Keratinocyte (primary cell): ENCODE results near the gene TAC1. TPM values are rescaled to one million over a fixed set of nuclear protein-coding genes. Genes with fewer than 3 reads are reported as not detected.

Experiments used
- DNase-seq: peaks from one replicate; pipeline ENCODE4 v3.0.0-alpha.2; 2011; ENCODE audit warnings: low read depth, missing footprints, low spot score
- FAIRE-seq: peaks from 2 replicates; lab custom pipeline; 2011; peaks lifted over from hg19 to GRCh38; lab: Jason Lieb, UNC
- H2AFZ ChIP-seq: 2 replicates; pipeline ENCODE4 v1.6.0; 2012; ENCODE audit warnings: low read length, control low read depth, inconsistent platforms; ENCODE audit not compliant: control insufficient read depth
- H3K27ac ChIP-seq: 2 replicates; pipeline ENCODE4 v1.5.1; 2011; ENCODE audit warnings: low read length; ENCODE audit not compliant: control insufficient read depth, insufficient read depth
- H3K27me3 ChIP-seq: 3 replicates; pipeline ENCODE4 v1.6.0; 2011; ENCODE audit warnings: low read length; ENCODE audit not compliant: control insufficient read depth, insufficient read depth; ENCODE audit errors: extremely low read depth
- H3K36me3 ChIP-seq, 2 experiments: 2 replicates in 1 of 2; 3 replicates in 1 of 2; pipeline ENCODE4 v1.5.1; 2011; ENCODE audit warnings: low read length in 2 of 2, mild to moderate bottlenecking in 1 of 2; ENCODE audit not compliant: control insufficient read depth in 2 of 2, insufficient read depth in 2 of 2; ENCODE audit errors: extremely low read depth in 1 of 2
- H3K4me1 ChIP-seq: 3 replicates; pipeline ENCODE4 v1.5.1; 2011; ENCODE audit warnings: low read length; ENCODE audit not compliant: control insufficient read depth, insufficient read depth; ENCODE audit errors: extremely low read depth
- H3K4me2 ChIP-seq: 3 replicates; pipeline ENCODE4 v1.6.0; 2011; ENCODE audit warnings: low read depth, low read length; ENCODE audit not compliant: control insufficient read depth, insufficient read depth; ENCODE audit errors: extremely low read depth
- H3K4me3 ChIP-seq, 3 experiments: fragments of 200-600 bp in 1 of 3; sonication (generic) in 1 of 3; 2 replicates in 2 of 3; 3 replicates in 1 of 3; pipeline ENCODE4 v1.5.1; 2011 to 2016; ENCODE audit warnings: low read length in 3 of 3, mild to moderate bottlenecking in 3 of 3, control low read depth in 2 of 3, inconsistent platforms in 1 of 3, low read depth in 1 of 3, mixed read lengths in 1 of 3, mixed run types in 1 of 3, moderate library complexity in 1 of 3; ENCODE audit not compliant: control insufficient read depth in 2 of 3, insufficient read depth in 2 of 3; ENCODE audit errors: extremely low read depth in 1 of 3
- H3K79me2 ChIP-seq: 2 replicates; pipeline ENCODE4 v1.6.0; 2012; ENCODE audit warnings: low read length; ENCODE audit not compliant: control insufficient read depth, insufficient read depth
- H3K9ac ChIP-seq: 3 replicates; pipeline ENCODE4 v1.6.0; 2011; ENCODE audit warnings: low read length; ENCODE audit not compliant: control insufficient read depth, insufficient read depth; ENCODE audit errors: extremely low read depth
- H3K9me1 ChIP-seq: 3 replicates; pipeline ENCODE4 v1.6.0; 2011; ENCODE audit warnings: low read length; ENCODE audit not compliant: control insufficient read depth, insufficient read depth; ENCODE audit errors: extremely low read depth
- H3K9me3 ChIP-seq: 2 replicates; pipeline ENCODE4 v1.5.1; 2012; ENCODE audit warnings: low read depth, low read length; ENCODE audit not compliant: control insufficient read depth
- H4K20me1 ChIP-seq: 3 replicates; pipeline ENCODE4 v1.6.0; 2011; ENCODE audit warnings: low read length; ENCODE audit not compliant: control insufficient read depth, insufficient read depth; ENCODE audit errors: extremely low read depth
- CTCF ChIP-seq, 3 experiments: IDR thresholded peaks in 1 of 3; conservative IDR thresholded peaks in 1 of 3; optimal IDR thresholded peaks in 1 of 3; 2 replicates in 2 of 3; 3 replicates in 1 of 3; pipeline versions ENCODE3 to v1.5.1; 2011; ENCODE audit warnings: low read length in 3 of 3, mild to moderate bottlenecking in 3 of 3, moderate library complexity in 2 of 3, control low read depth in 1 of 3, inconsistent platforms in 1 of 3; ENCODE audit not compliant: insufficient read depth in 2 of 3; ENCODE audit errors: extremely low read depth in 1 of 3
- EZH2 ChIP-seq: IDR thresholded peaks from one replicate; pipeline ENCODE4 v1.6.1; 2012; ENCODE audit warnings: inconsistent platforms, mild to moderate bottlenecking, low read length, moderate library complexity
- dilution Hi-C: fragments of 300-500 bp; cut with MboI; formaldehyde crosslinking; loops from one replicate; pipeline ENCODE4 v1.7.0; 2020; ENCODE audit warnings: low sequenced_read_pairs; ENCODE audit not compliant: extremely low pct_ligation_motif_present
- polyA plus RNA-seq, 5 experiments: library from polyadenylated mRNA; depleted of rRNA in 3 of 5; stranded (reverse) in 3 of 5; stranded (forward) in 1 of 5; unstranded in 1 of 5; fragments of >200 nt; gene quantifications; 1 replicate in 1 of 5; 2 replicates in 3 of 5; 3 replicates in 1 of 5; pipeline versions ENCODE4 v1.2.1 to v1.2.3, GENCODE V29; 2011 to 2012; ENCODE audit warnings: missing spikeins in 2 of 5, low read depth in 1 of 5, low replicate concordance in 1 of 5

The TAC1 gene
- polyA plus RNA-seq, 1 donor (not counting 4 experiments of a cell fraction or from before 2014, with no cell fraction given): not detected

- dilution Hi-C loops: no loop called here
- Histone ChIP-seq H3K4me3 (no peak overlapping the region), H3K79me2 (no peaks in the 10 kb centered on the region), H3K36me3 (no peaks in the 10 kb centered on the region), H2AFZ (no peak overlapping the region), H3K4me2 (no peak overlapping the region), H3K9me1 (no peaks in the 10 kb centered on the region), H4K20me1 (no peaks in the 10 kb centered on the region), H3K4me1 (no peaks in the 10 kb centered on the region), H3K9ac (no peak overlapping the region), H3K27me3 (peaks cover 41% of the 10 kb centered on the region), H3K9me3 (no peaks in the 10 kb centered on the region), H3K27ac (no peak overlapping the region)
- DNase-seq (no peak), FAIRE-seq (no peak)
- TF ChIP-seq EZH2 (peak; percentile 66), CTCF (optimal IDR thresholded peaks at IDR 0.05 in 1 of 3, IDR thresholded peaks at IDR 0.05 in 1 of 3, conservative IDR thresholded peaks at IDR 0.05 in 1 of 3; ENCODE audit: extremely low read depth in 1 of 3, insufficient read depth in 2 of 3, low read length in 3 of 3) (no peak)
Observed at GRCh38 chr7:97732565-97733275, 834 bp downstream of the TAC1 start.

- FAIRE-seq (no peak), DNase-seq (no peak)
- Histone ChIP-seq H3K4me2 (no peak overlapping the region), H3K79me2 (no peaks in the 10 kb centered on the region), H3K9ac (no peak overlapping the region), H3K9me3 (no peaks in the 10 kb centered on the region), H3K36me3 (no peaks in the 10 kb centered on the region), H3K27ac (no peak overlapping the region), H4K20me1 (no peaks in the 10 kb centered on the region), H3K4me1 (no peaks in the 10 kb centered on the region), H3K27me3 (peaks cover 41% of the 10 kb centered on the region), H2AFZ (no peak overlapping the region), H3K9me1 (no peaks in the 10 kb centered on the region), H3K4me3 (no peak overlapping the region)
- dilution Hi-C loops: no loop called here
- TF ChIP-seq CTCF (optimal IDR thresholded peaks at IDR 0.05 in 1 of 3, IDR thresholded peaks at IDR 0.05 in 1 of 3, conservative IDR thresholded peaks at IDR 0.05 in 1 of 3; ENCODE audit: extremely low read depth in 1 of 3, insufficient read depth in 2 of 3, low read length in 3 of 3): no peak
Observed at GRCh38 chr7:97733276-97734161, 1.6 kb downstream of the TAC1 start.
